ENCODE data around the gene PKDCC.

PKDCC gene

GRCh38 chr2:42025151-42025582, 22.7 kb upstream of the PKDCC start:
- Histone ChIP-seq H3K27me3 (ENCODE audit: insufficient read depth, poor library complexity, severe bottlenecking) (no peaks in the 10 kb centered on the region), H3K36me3 (ENCODE audit: low read depth) (no peaks in the 10 kb centered on the region), H3K4me3 (ENCODE audit: severe bottlenecking) (no peak overlapping the region), H3K9me3 (ENCODE audit: severe bottlenecking) (no peaks in the 10 kb centered on the region), H3K27ac (ENCODE audit: poor library complexity, severe bottlenecking) (no peak overlapping the region), H3K4me1 (ENCODE audit: insufficient read depth, poor library complexity, severe bottlenecking) (no peaks in the 10 kb centered on the region)
- TF ChIP-seq CTCF (IDR thresholded peaks at IDR 0.05; ENCODE audit: poor library complexity, severe bottlenecking) = no peak
- peak; percentile 44; the same call in 1 of the 3 replicates for ATAC-seq (ENCODE audit: low read depth)
- DNase-seq (ENCODE audit: low spot score) = no peak

- no peak for ATAC-seq (ENCODE audit: low read depth)
- Histone ChIP-seq H3K27ac (ENCODE audit: poor library complexity, severe bottlenecking) (no peak overlapping the region), H3K27me3 (ENCODE audit: insufficient read depth, poor library complexity, severe bottlenecking) (no peaks in the 10 kb centered on the region), H3K4me1 (ENCODE audit: insufficient read depth, poor library complexity, severe bottlenecking) (no peaks in the 10 kb centered on the region), H3K9me3 (ENCODE audit: severe bottlenecking) (no peaks in the 10 kb centered on the region), H3K4me3 (ENCODE audit: severe bottlenecking) (no peak overlapping the region), H3K36me3 (ENCODE audit: low read depth) (no peaks in the 10 kb centered on the region)
- DNase-seq (ENCODE audit: low spot score) = no peak
- TF ChIP-seq CTCF (IDR thresholded peaks at IDR 0.05; ENCODE audit: poor library complexity, severe bottlenecking) = no peak
Observed at GRCh38 chr2:42026272-42026671, 21.5 kb upstream of the PKDCC start.

GRCh38 chr2:42028571-42029148, 19.2 kb upstream of the PKDCC start:
- ATAC-seq (ENCODE audit: low read depth) = no peak
- no peak for TF ChIP-seq CTCF (IDR thresholded peaks at IDR 0.05; ENCODE audit: poor library complexity, severe bottlenecking)
- H3K27me3 ChIP-seq (ENCODE audit: insufficient read depth, poor library complexity, severe bottlenecking) = no peaks in the 10 kb centered on the region
- no peaks in the 10 kb centered on the region for H3K4me1 ChIP-seq (ENCODE audit: insufficient read depth, poor library complexity, severe bottlenecking)
- H3K36me3 ChIP-seq (ENCODE audit: low read depth) = no peaks in the 10 kb centered on the region
- no peak overlapping the region for H3K4me3 ChIP-seq (ENCODE audit: severe bottlenecking)
- no peaks in the 10 kb centered on the region for H3K9me3 ChIP-seq (ENCODE audit: severe bottlenecking)
- DNase-seq (ENCODE audit: low spot score) = no peak
- no peak overlapping the region for H3K27ac ChIP-seq (ENCODE audit: poor library complexity, severe bottlenecking)

- no peaks in the 10 kb centered on the region for H3K36me3 ChIP-seq (ENCODE audit: low read depth)
- no peak for ATAC-seq (ENCODE audit: low read depth)
- no peaks in the 10 kb centered on the region for H3K27me3 ChIP-seq (ENCODE audit: insufficient read depth, poor library complexity, severe bottlenecking)
- DNase-seq (ENCODE audit: low spot score) = no peak
- no peak overlapping the region for H3K27ac ChIP-seq (ENCODE audit: poor library complexity, severe bottlenecking)
- no peaks in the 10 kb centered on the region for H3K4me1 ChIP-seq (ENCODE audit: insufficient read depth, poor library complexity, severe bottlenecking)
- no peak overlapping the region for H3K4me3 ChIP-seq (ENCODE audit: severe bottlenecking)
- no peak for TF ChIP-seq CTCF (IDR thresholded peaks at IDR 0.05; ENCODE audit: poor library complexity, severe bottlenecking)
- no peaks in the 10 kb centered on the region for H3K9me3 ChIP-seq (ENCODE audit: severe bottlenecking)
Observed at GRCh38 chr2:42029171-42029570, 18.6 kb upstream of the PKDCC start.

GRCh38 chr2:42029639-42030199, 18.1 kb upstream of the PKDCC start:
- H3K27ac ChIP-seq (ENCODE audit: poor library complexity, severe bottlenecking) = no peak overlapping the region

More at GRCh38 chr2:42029639-42030199, 18.1 kb upstream of the PKDCC start:
- no peaks in the 10 kb centered on the region for H3K4me1 ChIP-seq (ENCODE audit: insufficient read depth, poor library complexity, severe bottlenecking)
- TF ChIP-seq CTCF (IDR thresholded peaks at IDR 0.05; ENCODE audit: poor library complexity, severe bottlenecking) = no peak
- H3K9me3 ChIP-seq (ENCODE audit: severe bottlenecking) = no peaks in the 10 kb centered on the region
- H3K27me3 ChIP-seq (ENCODE audit: insufficient read depth, poor library complexity, severe bottlenecking) = no peaks in the 10 kb centered on the region
- H3K4me3 ChIP-seq (ENCODE audit: severe bottlenecking) = no peak overlapping the region
- ATAC-seq (ENCODE audit: low read depth) = no peak
- no peak for DNase-seq (ENCODE audit: low spot score)
- H3K36me3 ChIP-seq (ENCODE audit: low read depth) = no peaks in the 10 kb centered on the region

Measured in RWPE2 (cell line).